Body of pancreas (tissue), 4 donors: Measurements from ENCODE around the gene TEX101.
"Not testable (repeated sequence)": the region's sequence is repeated elsewhere in the genome, so short reads cannot be mapped to it uniquely, and the experiment has no call there.

Source experiments
- POLR2A ChIP-seq, 3 donors: fragments of 450-650 bp; IDR thresholded peaks; one replicate each; pipeline ENCODE4 v1.6.1; 2016; ENCODE audit warnings: antibody characterized with exemption in 3 of 3, mild to moderate bottlenecking in 2 of 3
- TF ChIP-seq, protein P1 (sequence below), 7 experiments: fragments of 450-650 bp in 4 of 7; fragments of 200-600 bp in 3 of 7; sonication (generic) in 3 of 7; IDR thresholded peaks; one replicate each; pipeline ENCODE4 v1.5.1; 2016 to 2019; ENCODE audit warnings: antibody characterized with exemption in 7 of 7

DNA sequence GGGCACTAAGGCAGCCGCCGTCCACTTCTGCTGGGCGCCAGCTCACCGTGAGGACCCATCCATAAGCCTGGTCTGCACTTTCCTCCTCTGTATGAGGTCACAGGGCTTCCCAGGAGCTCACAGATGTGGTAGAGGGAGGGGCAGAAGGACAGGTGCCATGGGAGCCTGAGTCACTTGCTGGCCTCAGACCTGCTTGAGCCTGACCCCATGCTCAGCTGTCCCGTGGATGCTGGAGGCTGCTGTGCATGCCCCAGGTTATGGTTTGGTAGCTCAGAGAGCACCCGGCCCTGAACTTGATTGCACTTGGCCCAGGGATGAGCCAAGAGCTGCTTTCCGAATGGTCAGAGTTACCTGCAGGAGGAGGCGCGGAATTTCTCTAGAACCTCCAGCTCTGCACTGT lies 49.0 kb upstream of the TEX101 start:
- TF ChIP-seq POLR2A (IDR thresholded peaks at IDR 0.05): not testable (repeated sequence)
- TF ChIP-seq, protein P1, sequence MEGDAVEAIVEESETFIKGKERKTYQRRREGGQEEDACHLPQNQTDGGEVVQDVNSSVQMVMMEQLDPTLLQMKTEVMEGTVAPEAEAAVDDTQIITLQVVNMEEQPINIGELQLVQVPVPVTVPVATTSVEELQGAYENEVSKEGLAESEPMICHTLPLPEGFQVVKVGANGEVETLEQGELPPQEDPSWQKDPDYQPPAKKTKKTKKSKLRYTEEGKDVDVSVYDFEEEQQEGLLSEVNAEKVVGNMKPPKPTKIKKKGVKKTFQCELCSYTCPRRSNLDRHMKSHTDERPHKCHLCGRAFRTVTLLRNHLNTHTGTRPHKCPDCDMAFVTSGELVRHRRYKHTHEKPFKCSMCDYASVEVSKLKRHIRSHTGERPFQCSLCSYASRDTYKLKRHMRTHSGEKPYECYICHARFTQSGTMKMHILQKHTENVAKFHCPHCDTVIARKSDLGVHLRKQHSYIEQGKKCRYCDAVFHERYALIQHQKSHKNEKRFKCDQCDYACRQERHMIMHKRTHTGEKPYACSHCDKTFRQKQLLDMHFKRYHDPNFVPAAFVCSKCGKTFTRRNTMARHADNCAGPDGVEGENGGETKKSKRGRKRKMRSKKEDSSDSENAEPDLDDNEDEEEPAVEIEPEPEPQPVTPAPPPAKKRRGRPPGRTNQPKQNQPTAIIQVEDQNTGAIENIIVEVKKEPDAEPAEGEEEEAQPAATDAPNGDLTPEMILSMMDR (IDR thresholded peaks at IDR 0.05): not testable (repeated sequence)
